Smooth muscle cell (in vitro differentiated cells): Measurements from ENCODE around the gene NAA30. TPM values are rescaled to one million over a fixed set of nuclear protein-coding genes. Genes with fewer than 3 reads are reported as not detected.

Experiments
- DNase-seq: peaks from one replicate; lab custom pipeline; 2025; ENCODE audit not compliant: unreplicated experiment; lab: John Stamatoyannopoulos, UW
- H2AFZ ChIP-seq: fragments of 200-600 bp; sonication (generic); 2 replicates; pipeline ENCODE4 v1.6.0; 2016; ENCODE audit warnings: antibody characterized with exemption, low read depth, mild to moderate bottlenecking
- H3F3A ChIP-seq: fragments of 200-600 bp; sonication (generic); 2 replicates; pipeline ENCODE4 v1.6.0; 2017; ENCODE audit warnings: antibody characterized with exemption, low read depth
- H3K27ac ChIP-seq: fragments of 200-600 bp; sonication (generic); 2 replicates; pipeline ENCODE4 v1.5.1; 2016; ENCODE audit warnings: low read depth, mild to moderate bottlenecking
- H3K27me3 ChIP-seq: fragments of 200-600 bp; sonication (generic); 2 replicates; pipeline ENCODE4 v1.6.1; 2016; ENCODE audit warnings: low read depth, mild to moderate bottlenecking
- H3K36me3 ChIP-seq: fragments of 200-600 bp; sonication (generic); 2 replicates; pipeline ENCODE4 v1.5.1; 2016; ENCODE audit warnings: low read depth
- H3K4me1 ChIP-seq: fragments of 200-600 bp; sonication (generic); 2 replicates; pipeline ENCODE4 v1.5.1; 2016; ENCODE audit warnings: low read depth
- H3K4me2 ChIP-seq: fragments of 200-600 bp; sonication (generic); 2 replicates; pipeline ENCODE4 v1.6.0; 2016; ENCODE audit warnings: mild to moderate bottlenecking
- H3K4me3 ChIP-seq: fragments of 200-600 bp; sonication (generic); 2 replicates; pipeline ENCODE4 v1.5.1; 2016; ENCODE audit warnings: mild to moderate bottlenecking
- H3K79me2 ChIP-seq: fragments of 200-600 bp; sonication (generic); 2 replicates; pipeline ENCODE4 v1.6.0; 2016; ENCODE audit warnings: low read depth, mild to moderate bottlenecking
- H3K9ac ChIP-seq: fragments of 200-600 bp; sonication (generic); 2 replicates; pipeline ENCODE4 v1.6.0; 2016; ENCODE audit warnings: low read depth
- H3K9me3 ChIP-seq: fragments of 200-600 bp; sonication (generic); replicated peaks from 2 replicates; pipeline ENCODE4 v1.5.1; 2016; ENCODE audit warnings: low read depth
- H4K20me1 ChIP-seq: fragments of 200-600 bp; sonication (generic); 2 replicates; pipeline ENCODE4 v1.6.0; 2016; ENCODE audit warnings: low read depth
- CTCF ChIP-seq: fragments of 200-600 bp; sonication (generic); IDR thresholded peaks from 2 replicates; pipeline ENCODE4 v1.5.1; 2017; ENCODE audit warnings: borderline replicate concordance, mild to moderate bottlenecking, antibody characterized with exemption; ENCODE audit not compliant: insufficient read depth, poor library complexity, severe bottlenecking
- WGBS: methylation state at CpG from one replicate; pipeline ENCODE4 v1.1.7; 2016; ENCODE audit warnings: low lambda C conversion rate; 5-methylcytosine and 5-hydroxymethylcytosine counted together
- polyA plus RNA-seq: library from polyadenylated mRNA; unstranded; fragments of >200 nt; fragmentation: Nextera tagmentation; extraction: Ambion mirVana; gene quantifications from 2 replicates; pipeline ENCODE4 v1.2.1, GENCODE V29; 2016
- total RNA-seq: library from RNA; depleted of rRNA; stranded (reverse); fragments of >200 nt; gene quantifications from 2 replicates; pipeline ENCODE4 v1.2.3, GENCODE V29; 2014

The NAA30 gene
- total and polyA plus RNA-seq, 2 experiments from 2014 or later, result 7.4 to 24.0 TPM

GRCh38 chr14:57401501-57401900 is 11.1 kb downstream of the NAA30 start:
- no peak overlapping the region for H3K9ac ChIP-seq
- no peak for TF ChIP-seq CTCF
- no peak overlapping the region for H3K4me2 ChIP-seq
- no peaks in the 10 kb centered on the region for H3K4me1 ChIP-seq
- H3K9me3 ChIP-seq, result no peaks in the 10 kb centered on the region
- peaks cover 44% of the 10 kb centered on the region for H4K20me1 ChIP-seq
- H3K36me3 ChIP-seq, result peaks cover 18% of the 10 kb centered on the region
- 97% methylated on average over 2 of the region's 2 CpGs for WGBS
- H3K4me3 ChIP-seq, result no peak overlapping the region
- H3F3A ChIP-seq, result no peaks in the 10 kb centered on the region
- H2AFZ ChIP-seq, result no peak overlapping the region
- no peaks in the 10 kb centered on the region for H3K27me3 ChIP-seq
- H3K27ac ChIP-seq, result no peak overlapping the region
- H3K79me2 ChIP-seq, result peaks cover 19% of the 10 kb centered on the region
- no peak for DNase-seq

GRCh38 chr14:57402173-57402852 is 11.9 kb downstream of the NAA30 start:
- DNase-seq, result no peak
- 88% methylated on average over 1 of the region's 1 CpG for WGBS
- Histone ChIP-seq H3F3A (no peaks in the 10 kb centered on the region), H3K27me3 (no peaks in the 10 kb centered on the region), H3K27ac (no peak overlapping the region), H2AFZ (no peak overlapping the region), H3K4me2 (no peak overlapping the region), H3K9ac (no peak overlapping the region), H3K9me3 (no peaks in the 10 kb centered on the region), H3K4me1 (no peaks in the 10 kb centered on the region), H3K36me3 (peaks cover 16% of the 10 kb centered on the region), H3K79me2 (peaks cover 21% of the 10 kb centered on the region), H3K4me3 (no peak overlapping the region), H4K20me1 (peaks cover 50% of the 10 kb centered on the region)
- TF ChIP-seq CTCF, result no peak

GRCh38 chr14:57403521-57403864 is 13.1 kb downstream of the NAA30 start:
- WGBS, result 100% methylated on average over 1 of the region's 1 CpG
- no peak for DNase-seq
- Histone ChIP-seq H3F3A (no peaks in the 10 kb centered on the region), H3K4me3 (no peak overlapping the region), H3K36me3 (peaks cover 11% of the 10 kb centered on the region), H3K9ac (no peak overlapping the region), H2AFZ (no peak overlapping the region), H3K9me3 (no peaks in the 10 kb centered on the region), H3K4me2 (no peak overlapping the region), H3K27ac (no peak overlapping the region), H3K79me2 (peaks cover 21% of the 10 kb centered on the region), H4K20me1 (peaks cover 62% of the 10 kb centered on the region), H3K27me3 (no peaks in the 10 kb centered on the region), H3K4me1 (no peaks in the 10 kb centered on the region)
- TF ChIP-seq CTCF, result no peak

GRCh38 chr14:57405562-57405961 is 15.2 kb downstream of the NAA30 start:
- Histone ChIP-seq H3F3A (no peaks in the 10 kb centered on the region), H3K36me3 (peaks cover 14% of the 10 kb centered on the region), H2AFZ (no peak overlapping the region), H3K9me3 (no peaks in the 10 kb centered on the region), H3K27me3 (no peaks in the 10 kb centered on the region), H3K4me2 (no peak overlapping the region), H3K79me2 (peaks cover 17% of the 10 kb centered on the region), H3K9ac (no peak overlapping the region), H4K20me1 (peaks cover 59% of the 10 kb centered on the region), H3K4me3 (no peak overlapping the region), H3K4me1 (no peaks in the 10 kb centered on the region), H3K27ac (no peak overlapping the region)
- no peak for DNase-seq
- WGBS, result 69% methylated on average over 2 of the region's 2 CpGs
- TF ChIP-seq CTCF, result no peak
